NCI-H345 treated with DMSO at 0.1 percent for 48 hours (cell line): Measurements from ENCODE around the gene ABCA4.

Experiments
- DNase-seq: peaks from one replicate; lab custom pipeline; 2025; ENCODE audit not compliant: unreplicated experiment; lab: John Stamatoyannopoulos, UW

The ABCA4 gene

DNA sequence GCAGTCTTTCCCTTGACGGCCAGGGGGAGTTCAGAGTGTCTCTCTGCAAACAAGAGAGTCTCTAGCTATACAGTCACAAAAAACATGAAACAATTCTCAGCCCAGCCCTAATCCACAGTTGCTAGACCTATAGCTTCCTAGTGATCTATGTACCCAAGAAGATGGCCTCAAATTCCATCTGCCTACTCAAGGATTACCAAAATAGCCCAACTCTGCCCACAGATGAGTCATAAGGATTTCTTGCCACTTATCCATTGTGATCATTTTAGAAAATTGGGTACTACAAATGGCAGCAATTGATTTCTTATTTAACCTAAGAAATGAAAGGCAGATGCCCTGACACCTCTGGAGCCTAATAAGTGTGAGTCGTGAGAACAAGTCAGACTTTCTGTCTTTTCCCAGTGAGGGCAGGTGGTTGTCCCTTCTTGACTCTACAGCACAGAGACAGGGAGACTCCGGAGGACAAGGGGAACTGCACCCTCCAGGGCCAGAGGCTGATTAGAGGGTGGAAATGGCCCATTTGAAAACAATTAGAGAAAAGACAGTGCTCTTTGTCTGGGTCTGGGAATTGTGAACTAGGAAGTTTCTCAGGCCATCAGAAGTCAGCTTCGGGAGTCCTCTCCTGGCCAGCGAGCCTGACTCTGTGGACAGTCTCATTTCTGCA is 65.4 kb downstream of the ABCA4 start:
- DNase-seq: no peak

GRCh38 chr1:94050675-94051074 is 70.3 kb downstream of the ABCA4 start:
- DNase-seq: no peak

DNA sequence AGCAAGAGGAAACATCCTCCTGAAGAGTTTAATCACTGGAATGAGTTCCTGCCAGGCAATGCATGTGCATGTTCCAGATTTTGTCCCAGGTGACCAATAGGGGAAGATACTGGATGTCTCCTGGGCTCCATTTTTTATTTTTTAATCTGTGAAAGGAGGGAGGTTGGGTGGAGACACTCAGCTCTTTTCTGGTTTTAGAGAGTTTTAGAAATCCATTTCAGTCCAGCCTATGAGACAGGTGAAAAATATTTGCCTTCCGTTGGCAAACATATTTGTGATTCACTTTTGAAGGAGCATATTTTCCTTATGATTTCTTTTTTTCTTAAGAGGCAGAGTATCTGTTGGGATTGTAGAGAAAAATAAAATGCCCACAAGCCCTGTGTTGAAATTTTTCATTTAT is 70.7 kb downstream of the ABCA4 start:
- DNase-seq: no peak

DNA sequence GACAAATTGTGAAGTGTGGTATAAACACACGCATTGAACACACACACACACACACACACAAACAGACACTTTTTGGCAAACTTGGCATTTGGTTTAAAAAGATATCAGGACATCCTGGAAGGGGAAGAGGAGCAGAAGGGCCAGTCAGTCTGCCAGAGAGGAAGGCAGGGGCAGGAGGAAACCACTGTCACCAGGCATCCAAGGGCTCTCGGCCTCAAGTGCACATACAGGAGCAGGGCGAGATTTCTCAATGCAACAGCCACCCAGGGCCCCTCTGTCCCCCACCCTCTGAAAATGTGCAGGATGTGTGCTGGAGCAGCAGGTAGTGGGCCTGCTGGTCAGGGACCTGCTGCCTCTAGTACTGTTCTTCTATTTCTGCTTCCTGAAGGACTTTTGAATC is 71.2 kb downstream of the ABCA4 start:
- no peak for DNase-seq

DNA sequence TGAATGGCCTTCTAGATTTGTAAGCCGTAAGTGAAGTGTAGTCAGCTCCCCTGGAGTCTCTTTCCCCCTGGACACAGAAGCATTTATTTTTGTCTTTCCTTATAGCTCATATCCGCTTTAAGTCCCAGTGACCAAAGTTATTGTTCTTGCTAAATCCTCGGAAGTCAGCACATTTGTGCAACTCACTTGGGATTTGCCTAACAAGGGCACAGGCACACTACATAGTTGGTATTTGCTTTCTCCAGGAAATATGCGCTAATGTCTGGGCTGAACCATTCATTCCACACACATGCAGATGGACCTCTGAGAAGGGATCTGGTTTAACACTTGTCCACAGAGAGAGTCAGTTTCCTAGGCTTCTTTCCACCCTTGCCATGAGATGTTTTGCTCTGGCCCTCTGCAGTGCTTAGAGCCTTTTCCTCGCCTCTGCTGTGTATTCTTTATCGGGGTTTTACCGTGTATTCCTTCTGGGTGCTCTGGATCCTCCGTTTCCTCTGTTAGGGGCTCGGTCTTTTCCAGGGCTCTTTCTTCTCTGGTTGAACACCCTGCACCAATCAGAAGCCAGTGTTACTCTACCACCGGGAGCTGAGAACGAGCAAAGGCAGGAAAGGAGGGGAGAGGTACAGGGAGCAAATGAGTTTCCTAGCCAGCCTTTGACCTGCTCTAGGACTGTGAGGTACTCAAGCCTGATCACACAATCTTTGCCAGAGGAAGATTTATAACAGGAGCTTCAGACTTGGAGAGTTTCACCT is 72.4 kb downstream of the ABCA4 start:
- no peak for DNase-seq

GRCh38 chr1:94047949-94048348 is 73.0 kb downstream of the ABCA4 start:
- no peak for DNase-seq

- DNase-seq: no peak
These were observed 75.4 kb downstream of the ABCA4 start for GRCh38 chr1:94045465-94046056.

GRCh38 chr1:94044891-94045290 is 76.1 kb downstream of the ABCA4 start:
- DNase-seq: no peak

DNA sequence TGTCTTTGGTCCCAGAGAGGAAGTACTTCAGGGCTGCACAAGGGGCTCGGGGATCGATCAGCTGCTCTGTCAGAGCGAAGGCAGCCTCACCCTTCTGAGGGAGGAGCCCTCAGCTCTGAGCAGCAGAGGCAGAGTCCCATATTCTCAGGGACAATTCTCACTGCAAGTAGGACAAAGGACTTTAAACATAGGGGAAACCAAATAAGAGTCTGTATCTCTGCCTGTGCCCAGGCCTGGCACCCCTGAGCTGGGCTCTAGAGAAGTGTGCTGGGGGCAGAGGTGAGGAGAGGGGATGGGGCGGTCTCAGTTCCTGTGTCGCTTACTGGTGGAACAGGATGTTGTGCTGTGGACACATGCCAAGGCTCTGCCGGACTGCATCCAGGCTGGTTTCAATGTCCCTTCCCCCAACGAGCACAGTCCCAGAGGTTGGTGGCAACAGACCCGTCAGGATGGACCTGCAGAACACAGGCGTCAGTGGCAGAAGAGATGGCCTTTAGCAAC is 76.6 kb downstream of the ABCA4 start:
- DNase-seq: no peak

DNA sequence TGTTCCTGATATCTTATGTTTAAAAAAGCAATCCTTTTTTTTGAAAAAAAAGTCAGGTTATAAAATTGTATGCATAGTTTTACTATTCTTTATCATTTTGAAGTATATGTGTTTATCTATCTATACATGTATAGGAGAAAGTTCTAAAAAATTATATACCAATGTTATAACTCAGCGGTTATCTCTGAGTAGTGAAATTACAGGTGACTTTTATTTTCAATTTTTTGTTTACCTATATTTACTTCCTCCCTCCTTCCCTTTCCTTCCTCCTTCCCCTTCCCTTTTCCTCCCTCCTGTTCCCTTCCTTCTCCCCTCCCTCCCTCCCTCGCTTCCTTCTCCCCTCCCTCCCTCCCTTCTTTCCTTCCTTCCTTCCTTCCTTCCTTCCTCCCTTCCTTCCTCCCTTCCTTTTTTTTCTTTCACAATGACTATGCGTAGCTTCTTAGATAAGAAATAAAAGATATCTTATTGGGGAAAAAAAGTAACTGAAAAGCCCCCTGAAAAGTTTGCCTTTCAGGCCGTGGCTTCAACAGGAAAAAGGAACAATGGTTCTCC is 77.1 kb downstream of the ABCA4 start:
- DNase-seq: no peak

GRCh38 chr1:94042388-94042787 is 78.6 kb downstream of the ABCA4 start:
- no peak for DNase-seq

GRCh38 chr1:94039871-94040569 is 80.9 kb downstream of the ABCA4 start:
- no peak for DNase-seq

DNA sequence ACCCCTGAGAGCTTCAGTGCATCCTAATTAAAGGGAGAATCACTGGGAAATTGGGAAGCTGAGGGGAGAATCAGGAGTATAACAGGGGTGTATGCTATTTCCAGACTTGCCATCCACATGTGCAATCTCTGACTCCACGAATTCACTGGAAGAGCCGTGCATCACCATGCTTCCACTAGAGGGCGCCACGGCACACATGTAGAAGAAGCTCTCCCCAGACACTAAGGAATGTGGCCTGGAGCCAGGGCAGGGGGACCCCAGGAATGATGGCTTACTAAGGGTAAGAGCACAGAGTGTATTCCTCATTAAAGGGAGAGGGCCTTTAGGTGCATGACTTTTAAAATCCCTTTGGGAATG is 81.5 kb downstream of the ABCA4 start:
- DNase-seq: peak; percentile 19

DNA sequence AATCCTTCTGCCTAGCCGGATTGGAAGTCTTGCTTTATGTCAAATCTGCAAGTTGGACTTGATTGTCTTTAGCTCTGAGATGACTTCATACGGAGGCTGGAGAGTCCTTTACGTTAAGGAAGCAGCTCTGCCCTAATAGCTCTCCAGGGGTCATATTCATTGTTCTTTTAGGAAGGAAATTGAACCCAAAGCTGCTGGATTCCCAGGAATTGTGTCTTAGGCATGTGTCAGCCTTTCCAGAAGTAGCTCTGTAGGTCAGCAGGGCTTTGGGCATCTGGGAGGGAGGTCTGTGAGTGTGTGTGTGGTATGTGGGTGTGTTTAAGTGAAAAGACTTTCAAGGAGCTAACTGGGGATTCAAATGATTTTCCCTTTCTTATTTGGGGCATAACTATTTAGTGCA is 82.4 kb downstream of the ABCA4 start:
- no peak for DNase-seq

DNA sequence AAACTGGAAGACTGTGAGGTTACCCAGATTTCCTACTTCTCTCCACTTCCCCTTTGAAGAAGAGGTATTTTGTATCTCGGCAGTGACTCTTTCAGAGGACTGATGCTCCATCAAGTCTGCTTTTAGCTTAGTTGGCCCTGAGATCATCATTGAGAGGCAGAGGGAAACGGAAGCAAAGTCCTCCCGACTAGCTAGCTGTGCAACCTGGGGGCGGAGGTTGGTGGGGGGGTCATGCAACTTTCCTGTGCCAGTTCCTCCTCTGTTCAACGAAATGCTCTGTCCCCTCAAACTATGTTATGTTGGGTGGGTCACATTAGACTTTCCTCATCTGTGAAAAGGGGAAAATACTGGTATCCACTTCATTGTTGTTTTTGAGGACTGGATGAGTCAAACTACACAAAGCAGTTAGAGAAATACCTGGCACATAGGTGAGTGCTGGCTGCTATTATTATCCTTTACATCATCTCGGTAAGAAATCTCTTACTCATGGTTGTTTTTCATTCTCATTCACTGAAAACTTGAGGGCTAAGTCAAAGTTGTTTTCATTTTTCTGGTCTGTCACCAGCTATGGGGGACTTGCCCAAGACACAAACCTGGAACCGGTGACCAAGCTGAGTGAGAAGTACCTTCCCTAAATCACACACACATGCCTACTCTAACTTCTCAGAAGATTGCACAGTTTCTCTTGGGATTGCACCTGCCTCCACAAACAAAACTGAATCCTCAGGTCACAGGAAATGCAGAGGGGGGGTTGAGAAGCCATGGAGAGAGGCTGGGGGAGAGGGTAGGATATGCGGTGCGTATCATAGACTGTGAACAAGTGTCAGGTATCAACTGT is 83.3 kb downstream of the ABCA4 start:
- DNase-seq: no peak

GRCh38 chr1:94036730-94037129 is 84.2 kb downstream of the ABCA4 start:
- DNase-seq: no peak

GRCh38 chr1:94033849-94034248 is 87.1 kb downstream of the ABCA4 start:
- DNase-seq: no peak

DNA sequence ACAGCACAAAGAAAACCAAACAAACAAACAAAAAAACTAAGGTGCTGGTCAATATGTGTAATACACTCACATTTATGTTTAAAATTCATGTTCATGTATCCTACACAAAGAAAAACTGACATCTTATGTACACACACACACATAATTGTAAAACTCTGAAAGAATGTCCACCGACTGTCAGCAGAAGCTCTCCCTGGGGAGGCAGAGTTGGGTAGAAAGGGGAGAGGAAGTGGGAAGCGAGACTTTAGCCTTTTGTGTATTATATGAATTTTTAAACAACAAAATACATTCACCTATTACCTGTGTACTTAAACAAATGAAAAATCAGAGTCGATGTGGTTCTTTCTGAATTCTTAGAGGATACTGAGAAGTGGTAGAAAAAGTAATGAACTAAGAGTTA is 88.3 kb downstream of the ABCA4 start:
- DNase-seq: no peak

GRCh38 chr1:94031591-94031990 is 89.4 kb downstream of the ABCA4 start:
- DNase-seq: no peak

GRCh38 chr1:94031154-94031553 is 89.8 kb downstream of the ABCA4 start:
- DNase-seq: no peak
